K562 (cell line): ENCODE data around the gene NCR1. TPM values are rescaled to one million over a fixed set of nuclear protein-coding genes. Genes with fewer than 3 reads are reported as not detected.

Source experiments
- ATAC-seq: fragments of 200-7000 bp; cut with Tn5 transposase; 3 replicates; pipeline ENCODE4 v1.9.1; 2020; ENCODE audit warnings: moderate library complexity
- BruUV-seq: library from RNA; stranded (reverse); fragments of 400-500 nt; replicated peaks from 2 replicates; lab custom pipeline; 2021; lab: Mats Ljungman, UMichigan
- CTCF ChIA-PET: fragments of 300-600 bp; formaldehyde crosslinking; extraction: SDS; loops from one replicate; lab custom pipeline; 2021; ENCODE audit warnings: low intra/inter-chr PET ratio; lab: Yijun Ruan, JAX
- POLR2A ChIA-PET: fragments of 300-600, 350-650 bp; sonication (Branson Sonifier 250); formaldehyde crosslinking; extraction: SDS; loops from one replicate; lab custom pipeline; 2021; ENCODE audit warnings: antibody characterized with exemption, inconsistent platforms; lab: Yijun Ruan, JAX
- DNase-seq, 4 experiments: peaks; one replicate each; pipeline versions ENCODE4 v3.0.0 to v3.0.0-alpha.2; 2011 to 2018; ENCODE audit warnings: low spot score in 3 of 4, mixed read lengths in 3 of 4; ENCODE audit errors: extremely low read depth in 1 of 4
- FAIRE-seq: peaks from 2 replicates; lab custom pipeline; 2011; peaks lifted over from hg19 to GRCh38; lab: Jason Lieb, UNC
- H2AFZ ChIP-seq: 2 replicates; pipeline ENCODE4 v1.6.0; 2011; ENCODE audit warnings: low read depth, low read length, control low read depth, inconsistent platforms
- H3K27ac ChIP-seq: fragments of 200-600 bp; 3 replicates; pipeline ENCODE4 v1.8.0; 2011; ENCODE audit warnings: low read depth, mild to moderate bottlenecking, control low read depth, inconsistent platforms, low read length, moderate library complexity, mixed read lengths; ENCODE audit errors: extremely low read depth
- H3K27me3 ChIP-seq, 2 experiments: fragments of 300-600 bp in 1 of 2; 2 replicates in 1 of 2; 3 replicates in 1 of 2; pipeline versions ENCODE4 v1.6.0 to v1.8.0; 2011; ENCODE audit warnings: inconsistent platforms in 2 of 2, low read length in 2 of 2, mild to moderate bottlenecking in 1 of 2, mixed read lengths in 1 of 2, moderate library complexity in 1 of 2; ENCODE audit not compliant: control insufficient read depth in 2 of 2, insufficient read depth in 2 of 2
- H3K36me3 ChIP-seq: fragments of 300-600 bp; 3 replicates; pipeline ENCODE4 v1.8.0; 2011; ENCODE audit warnings: mild to moderate bottlenecking, low read length, inconsistent platforms; ENCODE audit not compliant: control insufficient read depth, insufficient read depth
- H3K4me1 ChIP-seq, 2 experiments: fragments of 200-600 bp in 1 of 2; replicated peaks in 1 of 2; 2 replicates in 1 of 2; 3 replicates in 1 of 2; pipeline versions ENCODE4 v1.5.1 to v1.8.0; 2011; ENCODE audit warnings: inconsistent platforms in 2 of 2, low read length in 2 of 2, mild to moderate bottlenecking in 1 of 2, mixed read lengths in 1 of 2, moderate library complexity in 1 of 2; ENCODE audit not compliant: control insufficient read depth in 2 of 2, insufficient read depth in 2 of 2
- H3K4me2 ChIP-seq: 2 replicates; pipeline ENCODE4 v1.6.1; 2011; ENCODE audit warnings: low read length, control low read depth, inconsistent platforms, mixed read lengths; ENCODE audit not compliant: insufficient read depth
- H3K4me3 ChIP-seq: fragments of 200-600 bp; sonication (generic), shearing (Covaris generic); 2 replicates; pipeline ENCODE4 v1.5.1; 2016; ENCODE audit warnings: control low read depth, inconsistent platforms
- H3K79me2 ChIP-seq: fragments of 200-600 bp; 3 replicates; pipeline ENCODE4 v1.8.0; 2011; ENCODE audit warnings: low read length, inconsistent platforms; ENCODE audit not compliant: control insufficient read depth, insufficient read depth
- H3K9ac ChIP-seq, 2 experiments: 2 replicates each; pipeline versions ENCODE4 v1.6.0 to v1.6.1; 2011; ENCODE audit warnings: low read depth in 2 of 2, low read length in 2 of 2, control low read depth in 1 of 2, inconsistent platforms in 1 of 2, mild to moderate bottlenecking in 1 of 2, mixed read lengths in 1 of 2; ENCODE audit not compliant: insufficient read depth in 1 of 2
- H3K9me1 ChIP-seq: one replicate; pipeline ENCODE4 v1.6.0; 2011; ENCODE audit warnings: inconsistent platforms, mild to moderate bottlenecking, low read length, moderate library complexity; ENCODE audit not compliant: control insufficient read depth, insufficient read depth
- H3K9me3 ChIP-seq: replicated peaks from 2 replicates; pipeline ENCODE4 v1.5.1; 2011; ENCODE audit warnings: low read depth, low read length, inconsistent platforms; ENCODE audit not compliant: control insufficient read depth, insufficient read depth
- H4K20me1 ChIP-seq: replicated peaks from 2 replicates; pipeline ENCODE4 v1.6.1; 2011; ENCODE audit warnings: low read length, inconsistent platforms, mixed read lengths; ENCODE audit not compliant: control insufficient read depth, insufficient read depth
- HNRNPLL ChIP-seq: fragments of 200-400 bp; formaldehyde crosslinking; IDR thresholded peaks from 2 replicates; pipeline ENCODE4 v1.6.1; 2017; ENCODE audit warnings: low read length, low read depth, mild to moderate bottlenecking; ENCODE audit not compliant: poor library complexity, severe bottlenecking
- KLF6 ChIP-seq: fragments of 250-450 bp; sonication (Bioruptor Pico); IDR thresholded peaks from 2 replicates; pipeline ENCODE4 v1.4.0; 2020; ENCODE audit warnings: mild to moderate bottlenecking, moderate library complexity, borderline replicate concordance
- MAZ ChIP-seq, 2 experiments: fragments of 450-650 bp in 1 of 2; sonication (generic) in 1 of 2; formaldehyde crosslinking; IDR thresholded peaks in 1 of 2; conservative IDR thresholded peaks in 1 of 2; 2 replicates each; pipeline versions ENCODE4 v1.4.0 to v1.5.0; 2020; ENCODE audit warnings: mild to moderate bottlenecking in 1 of 2, missing genetic modification reagents in 1 of 2
- MED1 ChIP-seq: sonication (generic); formaldehyde crosslinking; IDR thresholded peaks from 2 replicates; pipeline ENCODE4 v1.8.1; 2023; ENCODE audit warnings: missing genetic modification reagents, borderline replicate concordance
- PCBP1 ChIP-seq: fragments of 200-400 bp; formaldehyde crosslinking; IDR thresholded peaks from 2 replicates; pipeline ENCODE4 v1.6.1; 2018; ENCODE audit warnings: mild to moderate bottlenecking, low read depth, low read length; ENCODE audit not compliant: poor library complexity, severe bottlenecking
- SETDB1 ChIP-seq: IDR thresholded peaks from one replicate; pipeline ENCODE4 v1.6.1; 2012; ENCODE audit warnings: low read length, control low read depth, inconsistent platforms
- SPI1 ChIP-seq: IDR thresholded peaks from 2 replicates; pipeline ENCODE4 v1.6.1; 2011; ENCODE audit warnings: low read depth, low read length, control low read depth, borderline replicate concordance
- TEAD2 ChIP-seq: fragments of 450-650 bp; IDR thresholded peaks from 2 replicates; pipeline ENCODE4 v1.6.1; 2016; ENCODE audit warnings: missing genetic modification characterization, control low read depth, missing compliant biosample characterization
- ZSCAN32 ChIP-seq: fragments of 450-650 bp; formaldehyde crosslinking; IDR thresholded peaks from 2 replicates; pipeline ENCODE4 v1.4.0; 2020; ENCODE audit warnings: mild to moderate bottlenecking, moderate library complexity
- WGBS: fragments of 100-300 bp; shearing (Covaris generic); methylation state at CpG from one replicate; pipeline ENCODE4 v1.1.6; 2016; ENCODE audit warnings: low coverage, mixed read lengths; ENCODE audit not compliant: insufficient coverage; ENCODE audit errors: missing lambda C conversion rate; 5-methylcytosine and 5-hydroxymethylcytosine counted together
- in situ Hi-C: fragments of 300-500 bp; cut with MboI; formaldehyde crosslinking; loops from 4 replicates; pipeline ENCODE4 v1.15.0; 2018; ENCODE audit warnings: inconsistent platforms, mixed read lengths
- intact Hi-C: fragments of 100-400 bp; cut with micrococcal nuclease; formaldehyde crosslinking; loops from 2 replicates; pipeline ENCODE4 v1.14.2; 2022
- polyA plus RNA-seq, 8 experiments: library from polyadenylated mRNA; depleted of rRNA in 4 of 8; stranded (reverse) in 5 of 8; unstranded in 3 of 8; fragments of >200 nt; fragmentation: Nextera tagmentation in 2 of 8; fragmentation: Illumina TruSeq in 1 of 8; extraction: Ambion mirVana in 2 of 8; extraction: Trizol in 1 of 8; gene quantifications; 2 replicates each; pipeline versions ENCODE4 v1.2.1 to v1.2.3, GENCODE V29; 2011 to 2014; ENCODE audit warnings: inconsistent platforms in 1 of 8, missing spikeins in 1 of 8
- total RNA-seq, 7 experiments: library from RNA; depleted of rRNA in 6 of 7; stranded (reverse); fragments of >200 nt in 6 of 7; fragmentation: Illumina TruSeq in 2 of 7; extraction: Trizol in 2 of 7; gene quantifications; 2 replicates each; pipeline versions ENCODE4 v1.2.1 to v1.2.3, GENCODE V29; 2011 to 2021; ENCODE audit warnings: low replicate concordance in 1 of 7
- TF ChIP-seq, protein P1 (sequence below): fragments of 450-650 bp; formaldehyde crosslinking; conservative IDR thresholded peaks from 2 replicates; pipeline ENCODE4 v1.4.0; 2022; ENCODE audit warnings: mild to moderate bottlenecking, missing genetic modification characterization
- TF ChIP-seq, protein P2 (sequence below): sonication (generic); formaldehyde crosslinking; IDR thresholded peaks from 2 replicates; pipeline ENCODE4 v1.8.1; 2023; ENCODE audit warnings: missing genetic modification reagents, mild to moderate bottlenecking, borderline replicate concordance

NCR1 gene
- total and polyA plus RNA-seq, 9 of the 15 experiments (the other 6 are each of a cell fraction or from before 2014, with no cell fraction given) = 0.25 to 3.1 (median 1.2) TPM

DNA sequence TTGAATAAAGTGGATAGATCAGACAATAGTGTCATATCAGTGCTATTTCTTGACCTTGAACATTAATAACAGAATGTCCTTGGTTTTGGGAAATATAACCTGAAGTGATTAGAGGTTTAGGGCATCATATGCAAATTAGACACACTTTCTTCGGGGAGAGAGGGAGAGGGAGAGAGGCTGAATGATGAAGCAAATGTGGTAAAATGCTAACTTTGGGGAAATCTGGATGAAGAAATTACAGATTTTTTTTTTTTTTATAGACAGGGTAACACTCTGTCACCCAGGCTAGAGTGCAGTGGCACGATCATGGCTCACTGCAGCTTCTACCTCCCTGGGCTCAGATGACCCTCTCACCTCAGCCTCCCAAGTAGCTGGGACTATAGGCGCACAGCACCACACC, 3.9 kb upstream of the NCR1 start:
- Histone ChIP-seq H3K9ac (no peak overlapping the region), H3K36me3 (no peaks in the 10 kb centered on the region), H3K27ac (no peak overlapping the region), H4K20me1 (no peaks in the 10 kb centered on the region), H3K9me3 (no peaks in the 10 kb centered on the region), H2AFZ (no peak overlapping the region), H3K27me3 (no peaks in the 10 kb centered on the region), H3K4me2 (no peak overlapping the region), H3K4me1 (peaks cover 13 to 19% of the 10 kb centered on the region in 2 experiments; a peak in 4 of 5 replicates), H3K79me2 (no peaks in the 10 kb centered on the region), H3K9me1 (no peaks in the 10 kb centered on the region), H3K4me3 (no peak overlapping the region)
- TF ChIP-seq PCBP1 (no peak), SETDB1 (no peak), MAZ (CRISPR knock-in tag; conservative IDR thresholded peaks at IDR 0.05 in 1 of 2, IDR thresholded peaks at IDR 0.05 in 1 of 2) (no peak), KLF6 (CRISPR knock-in tag) (no peak), TEAD2 (tag) (no peak), SPI1 (no peak), HNRNPLL (no peak), ZSCAN32 (CRISPR knock-in tag) (no peak), MED1 (CRISPR knock-in tag) (no peak)
- TF ChIP-seq, protein P1, sequence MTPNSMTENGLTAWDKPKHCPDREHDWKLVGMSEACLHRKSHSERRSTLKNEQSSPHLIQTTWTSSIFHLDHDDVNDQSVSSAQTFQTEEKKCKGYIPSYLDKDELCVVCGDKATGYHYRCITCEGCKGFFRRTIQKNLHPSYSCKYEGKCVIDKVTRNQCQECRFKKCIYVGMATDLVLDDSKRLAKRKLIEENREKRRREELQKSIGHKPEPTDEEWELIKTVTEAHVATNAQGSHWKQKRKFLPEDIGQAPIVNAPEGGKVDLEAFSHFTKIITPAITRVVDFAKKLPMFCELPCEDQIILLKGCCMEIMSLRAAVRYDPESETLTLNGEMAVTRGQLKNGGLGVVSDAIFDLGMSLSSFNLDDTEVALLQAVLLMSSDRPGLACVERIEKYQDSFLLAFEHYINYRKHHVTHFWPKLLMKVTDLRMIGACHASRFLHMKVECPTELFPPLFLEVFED (CRISPR knock-in tag) = no peak
- TF ChIP-seq, protein P2, sequence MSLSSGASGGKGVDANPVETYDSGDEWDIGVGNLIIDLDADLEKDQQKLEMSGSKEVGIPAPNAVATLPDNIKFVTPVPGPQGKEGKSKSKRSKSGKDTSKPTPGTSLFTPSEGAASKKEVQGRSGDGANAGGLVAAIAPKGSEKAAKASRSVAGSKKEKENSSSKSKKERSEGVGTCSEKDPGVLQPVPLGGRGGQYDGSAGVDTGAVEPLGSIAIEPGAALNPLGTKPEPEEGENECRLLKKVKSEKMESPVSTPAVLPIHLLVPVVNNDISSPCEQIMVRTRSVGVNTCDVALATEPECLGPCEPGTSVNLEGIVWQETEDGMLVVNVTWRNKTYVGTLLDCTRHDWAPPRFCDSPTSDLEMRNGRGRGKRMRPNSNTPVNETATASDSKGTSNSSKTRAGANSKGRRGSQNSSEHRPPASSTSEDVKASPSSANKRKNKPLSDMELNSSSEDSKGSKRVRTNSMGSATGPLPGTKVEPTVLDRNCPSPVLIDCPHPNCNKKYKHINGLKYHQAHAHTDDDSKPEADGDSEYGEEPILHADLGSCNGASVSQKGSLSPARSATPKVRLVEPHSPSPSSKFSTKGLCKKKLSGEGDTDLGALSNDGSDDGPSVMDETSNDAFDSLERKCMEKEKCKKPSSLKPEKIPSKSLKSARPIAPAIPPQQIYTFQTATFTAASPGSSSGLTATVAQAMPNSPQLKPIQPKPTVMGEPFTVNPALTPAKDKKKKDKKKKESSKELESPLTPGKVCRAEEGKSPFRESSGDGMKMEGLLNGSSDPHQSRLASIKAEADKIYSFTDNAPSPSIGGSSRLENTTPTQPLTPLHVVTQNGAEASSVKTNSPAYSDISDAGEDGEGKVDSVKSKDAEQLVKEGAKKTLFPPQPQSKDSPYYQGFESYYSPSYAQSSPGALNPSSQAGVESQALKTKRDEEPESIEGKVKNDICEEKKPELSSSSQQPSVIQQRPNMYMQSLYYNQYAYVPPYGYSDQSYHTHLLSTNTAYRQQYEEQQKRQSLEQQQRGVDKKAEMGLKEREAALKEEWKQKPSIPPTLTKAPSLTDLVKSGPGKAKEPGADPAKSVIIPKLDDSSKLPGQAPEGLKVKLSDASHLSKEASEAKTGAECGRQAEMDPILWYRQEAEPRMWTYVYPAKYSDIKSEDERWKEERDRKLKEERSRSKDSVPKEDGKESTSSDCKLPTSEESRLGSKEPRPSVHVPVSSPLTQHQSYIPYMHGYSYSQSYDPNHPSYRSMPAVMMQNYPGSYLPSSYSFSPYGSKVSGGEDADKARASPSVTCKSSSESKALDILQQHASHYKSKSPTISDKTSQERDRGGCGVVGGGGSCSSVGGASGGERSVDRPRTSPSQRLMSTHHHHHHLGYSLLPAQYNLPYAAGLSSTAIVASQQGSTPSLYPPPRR (CRISPR knock-in tag) = no peak
- DNase-seq (no peak), FAIRE-seq (no peak), ATAC-seq (no peak)
- intact Hi-C loops = no loop called here
- in situ Hi-C loops = no loop called here
- CTCF ChIA-PET = no interaction called here
- BruUV-seq = no TSS peak
- 24% methylated on average over 3 of the region's 3 CpGs for WGBS
- POLR2A ChIA-PET = no interaction called here
